GM12873 (cell line): ENCODE results near the gene SLC39A11.

ENCODE experiments used
- TF ChIP-seq, protein P1 (sequence below): IDR thresholded peaks from 2 replicates; pipeline ENCODE4 v1.5.1; 2012; ENCODE audit warnings: low read depth, mild to moderate bottlenecking, moderate library complexity, low read length, control low read depth; ENCODE audit not compliant: insufficient read depth; ENCODE audit errors: missing control alignments

SLC39A11 gene

DNA sequence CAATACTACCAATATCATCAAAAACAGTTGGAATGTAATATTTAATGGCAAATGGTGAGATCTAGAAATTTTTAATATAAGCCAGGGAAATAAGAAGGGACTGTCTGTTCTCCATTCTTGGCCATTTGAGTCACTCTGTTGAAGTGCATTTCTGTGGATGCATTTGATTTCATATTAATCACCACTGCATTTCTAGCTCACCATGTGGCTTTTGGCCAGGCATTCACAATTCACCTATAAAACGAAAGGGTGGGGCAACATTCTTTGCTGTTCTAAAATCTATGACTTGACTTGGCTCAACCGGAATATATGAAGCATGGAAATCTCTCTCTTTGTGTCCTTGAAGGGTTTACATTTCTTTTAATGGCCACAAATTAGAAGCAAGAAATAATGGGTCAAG is 483.0 kb downstream of the SLC39A11 start:
- TF ChIP-seq, protein P1, sequence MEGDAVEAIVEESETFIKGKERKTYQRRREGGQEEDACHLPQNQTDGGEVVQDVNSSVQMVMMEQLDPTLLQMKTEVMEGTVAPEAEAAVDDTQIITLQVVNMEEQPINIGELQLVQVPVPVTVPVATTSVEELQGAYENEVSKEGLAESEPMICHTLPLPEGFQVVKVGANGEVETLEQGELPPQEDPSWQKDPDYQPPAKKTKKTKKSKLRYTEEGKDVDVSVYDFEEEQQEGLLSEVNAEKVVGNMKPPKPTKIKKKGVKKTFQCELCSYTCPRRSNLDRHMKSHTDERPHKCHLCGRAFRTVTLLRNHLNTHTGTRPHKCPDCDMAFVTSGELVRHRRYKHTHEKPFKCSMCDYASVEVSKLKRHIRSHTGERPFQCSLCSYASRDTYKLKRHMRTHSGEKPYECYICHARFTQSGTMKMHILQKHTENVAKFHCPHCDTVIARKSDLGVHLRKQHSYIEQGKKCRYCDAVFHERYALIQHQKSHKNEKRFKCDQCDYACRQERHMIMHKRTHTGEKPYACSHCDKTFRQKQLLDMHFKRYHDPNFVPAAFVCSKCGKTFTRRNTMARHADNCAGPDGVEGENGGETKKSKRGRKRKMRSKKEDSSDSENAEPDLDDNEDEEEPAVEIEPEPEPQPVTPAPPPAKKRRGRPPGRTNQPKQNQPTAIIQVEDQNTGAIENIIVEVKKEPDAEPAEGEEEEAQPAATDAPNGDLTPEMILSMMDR, result no peak

DNA sequence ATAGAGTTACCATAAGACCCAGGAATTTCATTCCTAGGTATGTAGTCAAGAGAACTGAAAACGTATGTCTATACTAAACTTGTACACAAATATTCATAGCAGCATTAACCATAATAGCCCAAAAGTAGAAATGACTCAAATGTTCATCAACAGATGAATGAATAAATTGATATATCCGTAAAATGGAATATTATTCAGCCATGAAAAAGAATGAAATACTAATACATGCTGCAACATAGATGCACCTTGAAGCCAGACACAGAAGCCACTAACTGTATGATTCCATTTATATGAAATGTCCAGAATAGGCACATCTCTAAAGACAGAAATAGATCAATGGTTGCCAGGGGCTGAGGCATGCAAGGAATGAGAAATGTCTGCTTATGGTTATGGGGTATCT is 484.1 kb downstream of the SLC39A11 start:
- TF ChIP-seq, protein P1, result no peak

DNA sequence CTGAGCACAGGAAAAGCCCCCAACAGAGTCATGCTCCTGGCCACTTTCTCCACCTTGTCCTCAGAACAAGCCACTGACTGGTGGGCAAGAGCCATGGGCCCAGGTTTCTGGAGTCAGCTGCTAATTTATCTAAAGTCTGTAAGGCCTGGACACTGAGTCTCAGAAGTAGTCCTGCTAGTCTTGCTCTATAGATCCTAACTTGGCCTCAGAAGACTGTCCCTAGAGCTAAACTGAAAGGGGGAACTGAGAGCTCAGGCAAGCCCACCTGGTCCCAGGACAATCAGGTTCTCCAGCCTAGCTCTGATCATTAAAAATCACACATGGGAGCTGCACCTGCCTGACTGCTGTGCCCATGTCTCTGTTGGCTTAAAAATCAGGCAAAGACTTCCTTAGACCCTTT is 485.8 kb downstream of the SLC39A11 start:
- TF ChIP-seq, protein P1, result no peak

DNA sequence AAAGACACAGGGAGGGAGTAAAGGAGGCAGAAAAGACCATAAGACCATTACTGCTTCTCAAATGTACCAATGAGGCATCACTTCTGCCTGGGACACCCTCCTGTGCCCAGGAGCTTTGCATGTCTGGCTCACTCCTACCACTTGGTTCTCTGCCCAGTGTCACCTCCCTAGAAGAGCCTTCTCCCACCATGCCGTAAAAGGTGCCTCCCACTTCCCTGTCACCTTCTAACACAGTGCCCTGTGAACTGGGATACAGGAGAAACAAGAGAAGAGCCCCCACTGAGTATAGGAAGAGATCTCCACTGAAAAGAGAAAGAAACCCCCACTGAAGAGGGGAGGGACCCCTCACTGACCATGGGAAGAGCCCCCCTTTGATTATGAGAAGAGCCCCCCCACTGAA is 486.9 kb downstream of the SLC39A11 start:
- TF ChIP-seq, protein P1, result no peak

DNA sequence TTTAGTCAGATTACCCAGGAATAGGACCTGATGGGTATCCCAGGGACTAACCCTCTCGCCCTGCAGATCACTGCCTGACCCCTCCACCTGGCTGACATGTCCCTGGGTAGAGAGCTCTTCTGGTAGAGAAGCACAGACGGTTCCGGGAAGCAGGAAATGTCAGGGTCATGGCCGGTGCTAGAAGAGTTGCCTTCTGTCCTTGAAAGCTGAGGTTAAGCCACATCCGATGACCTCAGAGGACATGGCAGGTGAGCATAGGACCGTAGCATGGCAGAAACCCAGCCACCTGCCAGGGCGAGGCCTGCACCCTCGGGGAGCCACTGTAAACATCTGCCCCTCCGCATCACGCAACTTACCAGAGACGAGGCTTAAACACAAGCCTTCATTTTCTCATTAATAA is 488.0 kb downstream of the SLC39A11 start:
- TF ChIP-seq, protein P1, result no peak

DNA sequence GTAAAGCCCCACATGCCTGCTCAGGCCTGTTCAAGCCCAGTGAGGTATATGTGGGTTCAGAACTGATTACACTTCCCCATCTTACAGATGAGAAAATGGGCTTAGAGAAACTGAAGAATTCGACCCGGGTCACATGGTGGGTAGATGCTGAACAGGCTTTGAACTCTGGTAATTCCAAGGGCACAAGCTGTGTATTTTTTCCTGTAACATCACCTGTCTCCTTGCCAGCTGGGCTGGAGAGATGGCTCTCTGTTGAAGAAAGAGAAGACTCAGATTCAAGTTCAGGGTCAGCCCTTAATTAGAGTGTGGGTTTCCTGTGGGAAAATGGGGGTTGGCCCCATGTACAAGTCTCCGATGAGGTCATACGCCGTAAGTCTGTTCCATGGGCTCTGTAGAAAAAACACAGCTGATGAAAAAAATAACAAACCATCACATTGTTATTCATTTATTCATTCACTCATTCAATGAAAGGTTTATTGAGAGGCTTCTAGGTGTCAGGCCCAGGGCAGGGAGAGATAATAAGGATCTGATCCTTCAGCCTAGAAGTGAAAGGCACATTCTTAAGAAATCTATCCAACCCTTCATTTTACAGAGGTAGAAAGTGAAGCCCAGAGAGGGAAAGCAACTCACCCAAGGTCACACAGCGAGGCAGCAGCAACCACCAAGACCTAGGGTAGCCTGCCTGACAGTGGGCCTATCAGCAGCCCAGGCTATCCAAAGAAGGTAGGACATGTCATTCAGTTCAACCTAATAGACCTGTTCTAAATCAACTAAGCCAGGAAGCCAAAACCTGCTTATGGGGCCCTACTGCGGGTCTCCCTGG is 488.9 kb downstream of the SLC39A11 start:
- TF ChIP-seq, protein P1, result no peak

DNA sequence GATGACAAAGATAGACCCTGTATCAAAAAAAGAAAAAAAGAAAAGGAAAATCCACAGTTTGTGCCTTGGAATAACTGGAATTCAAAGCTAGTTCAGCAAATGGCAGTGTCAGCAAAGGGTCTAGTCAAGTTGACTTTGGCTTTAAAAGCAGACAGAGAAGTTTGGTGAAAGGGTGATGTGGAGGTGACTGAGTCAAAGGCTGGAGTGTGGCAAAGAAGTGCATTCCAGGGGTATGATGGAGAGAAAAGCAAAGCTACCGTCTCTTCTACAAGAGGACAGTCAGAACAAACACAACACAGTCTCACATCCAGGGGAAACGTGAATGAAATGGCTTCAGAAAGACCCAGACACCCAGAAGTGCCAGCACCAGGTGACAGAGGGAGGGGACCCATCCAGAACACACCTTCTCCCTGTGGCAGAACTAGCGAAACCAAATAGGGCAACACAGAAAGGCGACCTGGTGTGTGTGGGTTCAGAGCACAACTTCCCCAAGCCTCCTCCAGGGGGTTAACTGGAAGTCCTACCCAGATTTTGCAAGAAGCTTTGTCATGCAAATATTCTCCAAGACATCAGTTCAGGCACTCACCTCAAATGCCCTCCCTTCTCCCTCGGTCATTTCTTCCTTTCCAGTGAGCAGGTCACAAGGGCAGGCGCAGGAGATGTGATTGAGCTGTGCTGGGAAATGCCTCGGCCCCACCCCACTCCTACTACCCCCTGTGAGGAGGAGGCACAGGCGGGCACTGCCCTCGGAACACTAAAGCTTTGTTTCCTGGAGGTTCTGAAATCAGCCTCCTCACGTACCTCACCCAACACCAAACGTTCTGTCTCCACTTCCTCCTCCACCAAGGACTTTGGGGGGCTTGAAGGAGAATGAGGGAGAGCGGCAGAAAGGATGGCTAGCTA is 489.7 kb downstream of the SLC39A11 start:
- TF ChIP-seq, protein P1, result peak; percentile 9
